Stimulated activated CD4-positive, alpha-beta T cell treated with anti-CD3 and anti-CD28 coated beads, Interleukin-15, amount 100 ng/mL, for 24 hours (primary cell): Measurements from ENCODE around the gene KLF13.
A peak's percentile ranks its signal among the peaks of the same experiment; 100 is the strongest.

Experiments used
- DNase-seq: peaks from one replicate; pipeline ENCODE4 v3.0.0-alpha.2; 2020

KLF13 gene

GRCh38 chr15:31317421-31318327, 9.0 kb upstream of the KLF13 start:
- no peak for DNase-seq

GRCh38 chr15:31318429-31318828, 8.2 kb upstream of the KLF13 start:
- no peak for DNase-seq

GRCh38 chr15:31320022-31320421, 6.6 kb upstream of the KLF13 start:
- DNase-seq = no peak

GRCh38 chr15:31321418-31321817, 5.2 kb upstream of the KLF13 start:
- no peak for DNase-seq

- DNase-seq = no peak
Observed at GRCh38 chr15:31322504-31322903, 4.1 kb upstream of the KLF13 start.

GRCh38 chr15:31323627-31324026, 3.0 kb upstream of the KLF13 start:
- DNase-seq = no peak

- no peak for DNase-seq
Observed at GRCh38 chr15:31324186-31324585, 2.4 kb upstream of the KLF13 start.

GRCh38 chr15:31324806-31325594, 1.6 kb upstream of the KLF13 start:
- no peak for DNase-seq

GRCh38 chr15:31325595-31326155, 960 bp upstream of the KLF13 start:
- DNase-seq = peak; percentile 63

GRCh38 chr15:31326875-31327668, 437 bp downstream of the KLF13 start:
- peak; percentile 76 for DNase-seq

- DNase-seq = peak; percentile 72
Observed at GRCh38 chr15:31327669-31328427, 1.2 kb downstream of the KLF13 start.

GRCh38 chr15:31328428-31328968, 1.9 kb downstream of the KLF13 start:
- peak; percentile 89 for DNase-seq

- DNase-seq = peak; percentile 55
Observed at GRCh38 chr15:31328969-31329639, 2.5 kb downstream of the KLF13 start.

GRCh38 chr15:31329640-31330010, 3.0 kb downstream of the KLF13 start:
- DNase-seq = no peak

GRCh38 chr15:31330111-31330785, 3.6 kb downstream of the KLF13 start:
- DNase-seq = no peak

GRCh38 chr15:31330836-31331235, 4.2 kb downstream of the KLF13 start:
- no peak for DNase-seq

- no peak for DNase-seq
Observed at GRCh38 chr15:31331389-31331788, 4.8 kb downstream of the KLF13 start.

GRCh38 chr15:31332020-31332680, 5.5 kb downstream of the KLF13 start:
- DNase-seq = no peak

- DNase-seq = no peak
Observed at GRCh38 chr15:31332681-31333071, 6.0 kb downstream of the KLF13 start.

- no peak for DNase-seq
Observed at GRCh38 chr15:31333119-31333518, 6.5 kb downstream of the KLF13 start.
